GM23338 (cell line): ENCODE results near the gene PCDHB13. TPM values are rescaled to one million over a fixed set of nuclear protein-coding genes. Genes with fewer than 3 reads are reported as not detected.
A peak's percentile ranks its signal among the peaks of the same experiment; 100 is the strongest.
"Not testable (repeated sequence)": the region's sequence is repeated elsewhere in the genome, so short reads cannot be mapped to it uniquely, and the experiment has no call there.

Experiments used
- ATAC-seq: fragments of 200-7000 bp; cut with Tn5 transposase; 3 replicates; pipeline ENCODE4 v1.9.1; 2020
- DNase-seq: peaks from one replicate; pipeline ENCODE4 v3.0.0-alpha.2; 2015; ENCODE audit warnings: low spot score
- H2AFZ ChIP-seq: fragments of 200-600 bp; sonication (generic); 2 replicates; pipeline ENCODE4 v1.8.0; 2016; ENCODE audit warnings: antibody characterized with exemption, mild to moderate bottlenecking, moderate library complexity
- H3F3A ChIP-seq: fragments of 200-600 bp; sonication (generic); replicated peaks from 2 replicates; pipeline ENCODE4 v1.8.0; 2017; ENCODE audit warnings: antibody characterized with exemption, mixed run types, low read depth
- H3K27ac ChIP-seq: fragments of 200-600 bp; sonication (generic); 2 replicates; pipeline ENCODE4 v1.6.1; 2016; ENCODE audit warnings: low read depth
- H3K27me3 ChIP-seq: fragments of 200-600 bp; sonication (generic); 2 replicates; pipeline ENCODE4 v1.8.0; 2016; ENCODE audit warnings: mild to moderate bottlenecking, mixed run types, moderate library complexity; ENCODE audit not compliant: insufficient read depth
- H3K36me3 ChIP-seq: fragments of 200-600 bp; sonication (generic); 2 replicates; pipeline ENCODE4 v1.8.0; 2016; ENCODE audit warnings: mild to moderate bottlenecking; ENCODE audit not compliant: insufficient read depth
- H3K4me1 ChIP-seq: fragments of 200-600 bp; sonication (generic); 2 replicates; pipeline ENCODE4 v1.8.0; 2016; ENCODE audit warnings: mild to moderate bottlenecking, moderate library complexity; ENCODE audit not compliant: insufficient read depth
- H3K4me2 ChIP-seq: fragments of 200-600 bp; sonication (generic); 2 replicates; pipeline ENCODE4 v1.7.1; 2017; ENCODE audit warnings: mixed run types
- H3K4me3 ChIP-seq: fragments of 200-600 bp; sonication (generic); 2 replicates; pipeline ENCODE4 v1.6.1; 2016; ENCODE audit warnings: mixed run types
- H3K79me2 ChIP-seq: fragments of 200-600 bp; sonication (generic); replicated peaks from 2 replicates; pipeline ENCODE4 v1.8.0; 2017; ENCODE audit warnings: mild to moderate bottlenecking; ENCODE audit not compliant: insufficient read depth
- H3K9me2 ChIP-seq: fragments of 200-600 bp; sonication (generic); 2 replicates; pipeline ENCODE4 v1.8.0; 2017; ENCODE audit not compliant: insufficient read depth
- H4K20me1 ChIP-seq: fragments of 200-600 bp; sonication (generic); replicated peaks from 2 replicates; pipeline ENCODE4 v1.8.0; 2017; ENCODE audit warnings: mild to moderate bottlenecking; ENCODE audit not compliant: insufficient read depth
- H3K27ac Mint-ChIP-seq: 2 replicates; pipeline ENCODE4 v1.8.0; 2020; ENCODE audit warnings: inconsistent platforms, mild to moderate bottlenecking, moderate library complexity, mixed read lengths
- H3K27me3 Mint-ChIP-seq: 3 replicates; pipeline ENCODE4 v1.8.0; 2022; ENCODE audit warnings: low read depth, mild to moderate bottlenecking, moderate library complexity, mixed read lengths, inconsistent platforms; ENCODE audit not compliant: insufficient read depth, poor library complexity
- H3K36me3 Mint-ChIP-seq: 3 replicates; pipeline ENCODE4 v1.8.0; 2021; ENCODE audit warnings: low read depth, mild to moderate bottlenecking, inconsistent platforms, moderate library complexity, mixed read lengths
- H3K4me1 Mint-ChIP-seq: 3 replicates; pipeline ENCODE4 v1.8.0; 2020; ENCODE audit warnings: mild to moderate bottlenecking, inconsistent platforms, mixed read lengths
- H3K4me3 Mint-ChIP-seq: 3 replicates; pipeline ENCODE4 v1.8.0; 2021; ENCODE audit warnings: moderate library complexity, mild to moderate bottlenecking, inconsistent platforms, mixed read lengths
- H3K9me3 Mint-ChIP-seq: 3 replicates; pipeline ENCODE4 v1.8.0; 2020; ENCODE audit warnings: moderate library complexity, mild to moderate bottlenecking, inconsistent platforms, mixed read lengths
- CREB1 ChIP-seq: fragments of 250-450 bp; sonication (Bioruptor Pico); IDR thresholded peaks from 2 replicates; pipeline ENCODE4 v1.5.0; 2020; ENCODE audit warnings: low read depth, mild to moderate bottlenecking, moderate library complexity
- CTCF ChIP-seq, 2 experiments: fragments of 200-600 bp in 1 of 2; sonication (generic) in 1 of 2; conservative IDR thresholded peaks; 2 replicates each; pipeline versions ENCODE4 v1.5.1 to v1.6.1; 2016 to 2017; ENCODE audit warnings: antibody characterized with exemption in 2 of 2, low read depth in 2 of 2, mild to moderate bottlenecking in 2 of 2, moderate library complexity in 1 of 2
- EZH2 ChIP-seq: fragments of 200-600 bp; sonication (generic); IDR thresholded peaks from one replicate; pipeline ENCODE4 v1.8.0; 2017; ENCODE audit warnings: antibody characterized with exemption, mild to moderate bottlenecking, low read depth; ENCODE audit not compliant: unreplicated experiment
- POLR2AphosphoS5 ChIP-seq: IDR thresholded peaks from 2 replicates; pipeline ENCODE4 v1.6.1; 2016; ENCODE audit warnings: antibody characterized with exemption, low read depth
- REST ChIP-seq: IDR thresholded peaks from one replicate; pipeline ENCODE4 v1.6.1; 2018; ENCODE audit warnings: antibody characterized with exemption; ENCODE audit not compliant: unreplicated experiment
- polyA plus RNA-seq: library from polyadenylated mRNA; unstranded; fragments of >200 nt; fragmentation: Nextera tagmentation; extraction: Ambion mirVana; gene quantifications from 2 replicates; pipeline ENCODE4 v1.2.1, GENCODE V29; 2016
- total RNA-seq: library from RNA; depleted of rRNA; stranded (reverse); fragments of >200 nt; shearing (Covaris generic); gene quantifications from 2 replicates; pipeline ENCODE4 v1.2.3, GENCODE V29; 2014

PCDHB13 gene
- total and polyA plus RNA-seq, 2 experiments from 2014 or later, result 1.1 to 3.5 TPM

- Histone ChIP-seq H3K27me3 (no peaks in the 10 kb centered on the region), H3K4me2 (peak within 1 kb of the TSS; percentile 22; the same call in 1 of the 2 replicates), H3K27ac (no peak within 1 kb of the TSS), H3K36me3 (no peaks in the 10 kb centered on the region; the same call in 1 of the 2 replicates), H2AFZ (peak within 1 kb of the TSS; percentile 44; the same call in 1 of the 2 replicates), H3F3A (no peaks in the 10 kb centered on the region), H3K4me1 (no peaks in the 10 kb centered on the region), H3K4me3 (peak within 1 kb of the TSS; percentile 29; the same call in 1 of the 2 replicates), H4K20me1 (no peaks in the 10 kb centered on the region), H3K79me2 (no peaks in the 10 kb centered on the region), H3K9me2 (no peaks in the 10 kb centered on the region; the same call in 1 of the 2 replicates)
- DNase-seq, result peak; percentile 89
- Mint-ChIP-seq H3K9me3 (peaks cover 27% of the 10 kb centered on the region), H3K36me3 (peaks cover 23% of the 10 kb centered on the region), H3K4me3 (peak within 1 kb of the TSS; percentile 58), H3K4me1 (peaks cover 12% of the 10 kb centered on the region), H3K27me3 (no peaks in the 10 kb centered on the region), H3K27ac (no peak within 1 kb of the TSS)
- TF ChIP-seq CREB1 (CRISPR knock-in tag), result peak; percentile 69
- TF ChIP-seq POLR2AphosphoS5, result no peak
- no peak for TF ChIP-seq REST
- peak; percentile 83 to 85 for TF ChIP-seq CTCF (conservative IDR thresholded peaks at IDR 0.05; ENCODE audit: low read depth in 2 of 2)
- no peak for TF ChIP-seq EZH2
- ATAC-seq, result peak; percentile 69
Measured at GRCh38 chr5:141182248-141182647, 31.5 kb upstream of the PCDHB13 start, which contains the start of gene PCDHB16. PCDHB16 (plus strand) TSS chr5:141182387; CDS start chr5:141182560, 173 bp downstream.

- not testable (repeated sequence) for DNase-seq, H3K9me2 ChIP-seq, H3K27me3 ChIP-seq, H3K27me3 Mint-ChIP-seq, H3K4me3 Mint-ChIP-seq, H2AFZ ChIP-seq, ATAC-seq, H3K4me1 ChIP-seq, H4K20me1 ChIP-seq, H3K79me2 ChIP-seq, H3K36me3 ChIP-seq, H3K27ac Mint-ChIP-seq, H3K4me2 ChIP-seq, H3F3A ChIP-seq, H3K27ac ChIP-seq, H3K4me3 ChIP-seq
- peaks cover 27% of the 10 kb centered on the region for H3K36me3 Mint-ChIP-seq
- H3K9me3 Mint-ChIP-seq, result peaks cover 31% of the 10 kb centered on the region
- peaks cover 12% of the 10 kb centered on the region for H3K4me1 Mint-ChIP-seq
Measured at GRCh38 chr5:141184117-141184855, 29.4 kb upstream of the PCDHB13 start.
